Uterus (tissue), 4 donors: ENCODE measurements around the gene OR8B8. TPM values are rescaled to one million over a fixed set of nuclear protein-coding genes. Genes with fewer than 3 reads are reported as not detected.

ENCODE experiments used
- DNase-seq, 2 donors: peaks; one replicate each; pipeline ENCODE4 v3.0.0-alpha.2; 2019 to 2020
- H3K27ac ChIP-seq, 2 donors: fragments of 200-600 bp; sonication (generic); 1 replicate in 1 of 2; 2 replicates in 1 of 2; pipeline ENCODE4 v1.5.1; 2016 to 2018
- H3K27me3 ChIP-seq, 2 donors: fragments of 200-600 bp; sonication (generic); one replicate each; pipeline ENCODE4 v1.5.1; 2018 to 2019; ENCODE audit warnings: control low read depth in 1 of 2
- H3K36me3 ChIP-seq, 2 donors: fragments of 200-600 bp; sonication (generic); one replicate each; pipeline ENCODE4 v1.5.1; 2019; ENCODE audit warnings: control low read depth in 1 of 2
- H3K4me1 ChIP-seq, 2 donors: fragments of 200-600 bp; sonication (generic); one replicate each; pipeline ENCODE4 v1.5.1; 2018 to 2019; ENCODE audit warnings: control low read depth in 1 of 2
- H3K4me3 ChIP-seq, 2 donors: fragments of 200-600 bp; sonication (generic); 1 replicate in 1 of 2; 2 replicates in 1 of 2; pipeline ENCODE4 v1.5.1; 2018 to 2019; ENCODE audit warnings: mild to moderate bottlenecking in 1 of 2
- H3K9me3 ChIP-seq, 2 donors: fragments of 200-600 bp; sonication (generic); one replicate each; pipeline ENCODE4 v1.5.1; 2019; ENCODE audit warnings: control low read depth in 1 of 2
- CTCF ChIP-seq, 4 experiments: fragments of 200-600 bp in 2 of 4; fragments of 450-650 bp in 2 of 4; sonication (generic) in 2 of 4; IDR thresholded peaks; one replicate each; pipeline ENCODE4 v1.5.1; 2016 to 2019; ENCODE audit warnings: antibody characterized with exemption in 4 of 4, mild to moderate bottlenecking in 2 of 4, moderate library complexity in 1 of 4
- POLR2A ChIP-seq, 2 donors: fragments of 450-650 bp; IDR thresholded peaks; one replicate each; pipeline ENCODE4 v1.6.1; 2016; ENCODE audit warnings: antibody characterized with exemption in 2 of 2, mild to moderate bottlenecking in 1 of 2, moderate library complexity in 1 of 2
- intact Hi-C: fragments of 100-400 bp; cut with DNase I; formaldehyde crosslinking; loops from one replicate; pipeline ENCODE4 v1.15.1; 2023; ENCODE audit warnings: low total_unique reads
- total RNA-seq, 4 donors: library from RNA; depleted of rRNA in 3 of 4; stranded (reverse); fragments of >200 nt in 3 of 4; gene quantifications; one replicate each; pipeline versions ENCODE4 v1.1.0 to v1.2.4, GENCODE V29; 2014 to 2023
- donor health status: DM: yes; HTN: yes; CAD: no.

The OR8B8 gene
- total RNA-seq, 4 donors from 2014 or later, result not detected

DNA sequence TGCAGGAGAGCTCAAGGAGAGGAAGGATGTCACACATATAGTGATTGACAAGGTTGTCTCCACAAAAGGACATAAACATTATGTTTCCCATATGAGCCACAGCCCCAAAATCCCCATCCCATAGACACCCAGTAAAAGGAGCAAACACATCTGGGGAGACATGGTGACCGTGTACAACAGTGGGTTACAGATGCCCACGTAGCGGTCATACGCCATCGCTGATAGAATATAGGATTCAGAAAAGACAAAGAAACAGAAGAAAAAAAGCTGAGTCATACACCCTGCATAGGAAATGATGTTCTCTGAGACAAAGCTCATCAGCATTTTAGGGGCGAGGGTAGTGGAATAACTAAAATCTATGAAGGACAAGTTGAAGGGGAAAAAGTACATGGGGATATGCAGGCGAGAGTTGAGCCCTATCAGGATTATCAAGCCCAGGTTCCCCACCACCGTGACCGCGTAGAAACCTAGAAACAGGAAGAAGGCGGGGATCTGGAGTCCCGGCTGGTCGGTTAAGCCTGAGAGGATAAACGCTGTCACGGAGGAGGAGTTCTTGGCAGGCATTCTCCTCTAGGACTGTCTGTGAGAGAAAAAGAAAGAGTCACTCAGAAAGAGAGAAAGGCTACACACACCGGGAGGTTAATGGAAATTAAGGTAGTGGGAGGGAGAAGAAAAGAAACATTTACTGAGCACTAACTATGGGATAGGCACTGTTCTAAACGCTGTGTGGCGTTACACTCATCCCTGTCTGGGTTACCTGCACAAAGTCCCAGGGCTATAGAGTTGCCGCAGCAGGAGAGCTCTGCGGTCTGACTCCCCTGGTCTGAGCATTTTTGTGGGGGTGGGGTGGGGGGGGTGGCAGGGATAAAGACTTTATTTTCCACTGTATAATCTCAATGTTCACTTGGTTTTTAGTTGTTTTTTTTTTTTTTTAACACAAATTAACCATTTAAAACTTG, 36.1 kb upstream of the OR8B8 start:
- Histone ChIP-seq H3K27ac (no peak overlapping the region), H3K4me3 (no peak overlapping the region), H3K36me3 (no peaks in the 10 kb centered on the region), H3K9me3 (no peaks in the 10 kb centered on the region), H3K4me1 (no peaks in the 10 kb centered on the region), H3K27me3 (no peaks in the 10 kb centered on the region)
- intact Hi-C loops, result no loop called here
- TF ChIP-seq CTCF (IDR thresholded peaks at IDR 0.05) (no peak), POLR2A (IDR thresholded peaks at IDR 0.05) (no peak)
- no peak for DNase-seq

DNA sequence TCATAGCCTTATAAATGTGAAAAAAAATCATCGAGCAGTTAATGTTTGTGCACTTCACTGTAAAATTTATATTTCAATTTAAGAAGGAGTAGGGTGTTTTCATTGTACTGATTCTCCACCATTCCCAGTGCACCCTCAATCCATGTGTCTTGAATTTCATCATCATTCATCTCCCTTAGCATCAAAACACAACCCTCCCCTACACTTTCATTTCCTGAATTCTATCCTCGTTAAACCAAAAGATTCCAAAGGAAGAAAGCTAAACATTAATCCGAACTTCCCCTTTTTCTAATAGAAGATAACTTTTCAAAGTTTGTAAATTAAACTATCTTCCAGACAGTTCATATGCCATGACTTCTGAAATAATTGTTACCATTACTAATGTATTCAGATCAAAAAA, 34.1 kb upstream of the OR8B8 start:
- H3K27ac ChIP-seq, result no peak overlapping the region
- TF ChIP-seq CTCF (IDR thresholded peaks at IDR 0.05) (no peak), POLR2A (IDR thresholded peaks at IDR 0.05) (no peak)
- no peak for DNase-seq
- H3K4me1 ChIP-seq, result no peaks in the 10 kb centered on the region
- intact Hi-C loops, result no loop called here
- H3K27me3 ChIP-seq, result no peaks in the 10 kb centered on the region
- H3K9me3 ChIP-seq, result no peaks in the 10 kb centered on the region
- H3K36me3 ChIP-seq, result no peaks in the 10 kb centered on the region
- no peak overlapping the region for H3K4me3 ChIP-seq

DNA sequence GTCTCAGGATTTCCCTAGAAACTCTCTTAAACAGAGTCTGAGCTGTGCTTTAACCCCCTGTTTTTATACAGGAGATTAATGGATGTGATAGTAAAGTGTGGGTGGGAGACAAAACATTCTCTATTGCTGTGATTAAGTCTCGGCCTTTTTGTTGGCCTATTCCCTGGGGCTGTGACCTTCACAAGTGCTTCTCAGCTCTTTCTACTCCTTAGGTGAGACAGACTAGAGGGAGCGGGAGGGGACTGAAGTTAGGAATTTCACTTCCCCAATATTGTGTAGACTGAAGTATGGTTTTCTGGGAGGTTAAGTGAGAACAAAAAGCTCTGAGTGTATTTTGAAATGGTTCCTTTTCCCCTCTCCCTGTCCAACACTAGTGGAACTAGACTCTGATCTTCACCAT, 29.8 kb upstream of the OR8B8 start:
- Histone ChIP-seq H3K9me3 (no peaks in the 10 kb centered on the region), H3K36me3 (no peaks in the 10 kb centered on the region), H3K27ac (no peak overlapping the region), H3K4me1 (no peaks in the 10 kb centered on the region), H3K4me3 (no peak overlapping the region), H3K27me3 (no peaks in the 10 kb centered on the region)
- TF ChIP-seq CTCF (IDR thresholded peaks at IDR 0.05) (no peak), POLR2A (IDR thresholded peaks at IDR 0.05) (no peak)
- DNase-seq, result no peak
- intact Hi-C loops, result no loop called here

GRCh38 chr11:124474779-124475178, 29.3 kb upstream of the OR8B8 start:
- no peak for DNase-seq
- H3K36me3 ChIP-seq, result no peaks in the 10 kb centered on the region
- H3K27ac ChIP-seq, result no peak overlapping the region
- no peaks in the 10 kb centered on the region for H3K9me3 ChIP-seq
- no peak overlapping the region for H3K4me3 ChIP-seq
- H3K4me1 ChIP-seq, result no peaks in the 10 kb centered on the region
- intact Hi-C loops, result no loop called here
- no peaks in the 10 kb centered on the region for H3K27me3 ChIP-seq
- no peak for TF ChIP-seq POLR2A (IDR thresholded peaks at IDR 0.05)
- no peak for TF ChIP-seq CTCF (IDR thresholded peaks at IDR 0.05)

DNA sequence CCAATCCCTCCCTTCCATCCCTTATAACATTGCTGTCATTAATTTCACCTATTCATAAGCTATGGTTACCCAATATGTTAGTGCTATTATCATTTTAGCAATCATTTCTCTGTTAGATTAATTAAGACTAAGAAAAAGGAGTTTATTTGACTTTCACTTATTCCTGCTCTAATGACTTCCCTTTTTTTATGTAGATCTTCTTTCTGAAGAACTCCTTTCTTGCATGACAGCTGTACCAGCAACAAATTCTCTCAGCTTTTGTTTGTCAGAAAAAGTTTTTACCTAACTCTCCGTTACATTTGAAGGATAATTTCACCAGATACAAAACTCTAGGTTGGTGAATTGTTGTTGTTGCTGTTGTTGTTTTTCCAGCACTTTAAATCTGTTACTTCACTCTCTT, 28.6 kb upstream of the OR8B8 start:
- Histone ChIP-seq H3K9me3 (no peaks in the 10 kb centered on the region), H3K27ac (no peak overlapping the region), H3K27me3 (no peaks in the 10 kb centered on the region), H3K4me3 (no peak overlapping the region), H3K36me3 (no peaks in the 10 kb centered on the region), H3K4me1 (no peaks in the 10 kb centered on the region)
- no peak for DNase-seq
- TF ChIP-seq POLR2A (IDR thresholded peaks at IDR 0.05) (no peak), CTCF (IDR thresholded peaks at IDR 0.05) (no peak)
- intact Hi-C loops, result no loop called here
